Fibroblast of skin of back (primary cell): ENCODE results near the gene YKT6. TPM values are rescaled to one million over a fixed set of nuclear protein-coding genes. Genes with fewer than 3 reads are reported as not detected.
A peak's percentile ranks its signal among the peaks of the same experiment; 100 is the strongest.
"Not testable (repeated sequence)": the region's sequence is repeated elsewhere in the genome, so short reads cannot be mapped to it uniquely, and the experiment has no call there.

Experiments
- DNase-seq: peaks from one replicate; pipeline ENCODE4 v3.0.0-alpha.2; 2013
- polyA plus RNA-seq, 2 experiments: library from polyadenylated mRNA; unstranded; fragments of 120-200 nt; gene quantifications; one replicate each; pipeline ENCODE4 v1.2.1, GENCODE V29; 2013; ENCODE audit not compliant: insufficient read length in 2 of 2

The YKT6 gene
- polyA plus RNA-seq (2013, experiment 1 of 2; ENCODE audit: insufficient read length), result 159 TPM
- polyA plus RNA-seq (2013, experiment 2 of 2; ENCODE audit: insufficient read length), result 118 TPM

- peak; percentile 96 for DNase-seq
Observed at GRCh38 chr7:44200699-44201461, at the start of gene YKT6. Gene YKT6, plus strand, starts transcription at chr7:44200978. Its CDS starts 158 bp downstream, at chr7:44201136.

- DNase-seq, result no peak
Observed at GRCh38 chr7:44151956-44152355, 48.8 kb upstream of the YKT6 start.

GRCh38 chr7:44152971-44153947 lies 47.5 kb upstream of the YKT6 start:
- DNase-seq, result no peak

- DNase-seq, result no peak
Observed at GRCh38 chr7:44153948-44154335, 46.8 kb upstream of the YKT6 start.

- no peak for DNase-seq
Observed at GRCh38 chr7:44154703-44155102, 46.1 kb upstream of the YKT6 start.

GRCh38 chr7:44155191-44156185 lies 45.3 kb upstream of the YKT6 start:
- DNase-seq, result no peak

GRCh38 chr7:44156453-44157010 lies 44.2 kb upstream of the YKT6 start:
- DNase-seq, result no peak

GRCh38 chr7:44157116-44158080 lies 43.4 kb upstream of the YKT6 start:
- no peak for DNase-seq

- no peak for DNase-seq
Observed at GRCh38 chr7:44158096-44158872, 42.5 kb upstream of the YKT6 start.

- no peak for DNase-seq
Observed at GRCh38 chr7:44158873-44159631, 41.7 kb upstream of the YKT6 start.

- DNase-seq, result no peak
Observed at GRCh38 chr7:44159824-44160630, 40.8 kb upstream of the YKT6 start.

- no peak for DNase-seq
Observed at GRCh38 chr7:44161371-44161770, 39.4 kb upstream of the YKT6 start.

- DNase-seq, result no peak
Observed at GRCh38 chr7:44162179-44162578, 38.6 kb upstream of the YKT6 start.

GRCh38 chr7:44162785-44163395 lies 37.9 kb upstream of the YKT6 start:
- no peak for DNase-seq

- peak; percentile 93 for DNase-seq
Observed at GRCh38 chr7:44163591-44163990, 37.2 kb upstream of the YKT6 start.

- DNase-seq, result no peak
Observed at GRCh38 chr7:44167920-44168319, 32.9 kb upstream of the YKT6 start.

- not testable (repeated sequence) for DNase-seq
Observed at GRCh38 chr7:44171901-44172300, 28.9 kb upstream of the YKT6 start.

- DNase-seq, result no peak
Observed at GRCh38 chr7:44172352-44172751, 28.4 kb upstream of the YKT6 start.
